ENCODE measurements around the gene HSPA14. TPM values are rescaled to one million over a fixed set of nuclear protein-coding genes. Genes with fewer than 3 reads are reported as not detected.

Gene HSPA14
- total and polyA plus RNA-seq, 4 donors: 5.3 to 9.0 (median 8.5) TPM

DNA sequence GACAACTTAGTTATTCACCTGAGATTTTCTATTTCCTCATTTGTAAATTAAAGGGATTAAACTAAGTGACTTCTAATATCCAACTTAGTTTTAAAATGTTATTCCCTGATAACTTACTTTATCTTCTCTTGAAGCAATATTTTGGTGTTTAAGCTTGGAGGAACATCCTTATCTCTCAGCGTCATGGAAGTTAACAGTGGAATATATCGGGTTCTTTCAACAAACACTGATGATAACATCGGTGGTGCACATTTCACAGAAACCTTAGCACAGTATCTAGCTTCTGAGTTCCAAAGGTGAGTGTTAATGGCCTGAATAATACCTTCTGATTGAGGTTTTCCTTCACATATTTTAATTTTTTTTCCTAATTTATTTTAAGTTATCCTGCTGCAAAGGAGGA lies 14.1 kb downstream of the HSPA14 start:
- no peaks in the 10 kb centered on the region for H3K9me3 ChIP-seq (ENCODE audit: control insufficient read depth in 4 of 4, low read length in 3 of 4)
- H3K9ac ChIP-seq (ENCODE audit: low read depth in 1 of 2, low read length in 2 of 2): no peak overlapping the region
- H3K27ac ChIP-seq (ENCODE audit: low read depth in 1 of 2, low read length in 2 of 2): no peak overlapping the region
- H3K4me1 ChIP-seq (ENCODE audit: control insufficient read depth in 4 of 4, insufficient read depth in 4 of 4, low read length in 3 of 4): no peaks in the 10 kb centered on the region
- TF ChIP-seq GABPA (IDR thresholded peaks at IDR 0.05 in 1 of 2, conservative IDR thresholded peaks at IDR 0.05 in 1 of 2) (no peak), EGR1 (IDR thresholded peaks at IDR 0.05; ENCODE audit: low read depth in 2 of 2) (no peak), RXRA (IDR thresholded peaks at IDR 0.05) (no peak), HNF4A (conservative IDR thresholded peaks at IDR 0.05) (no peak), JUND (IDR thresholded peaks at IDR 0.05) (no peak), YY1 (IDR thresholded peaks at IDR 0.05) (no peak), FOXA1 (IDR thresholded peaks at IDR 0.05) (no peak)
- TF ChIP-seq, protein P1, sequence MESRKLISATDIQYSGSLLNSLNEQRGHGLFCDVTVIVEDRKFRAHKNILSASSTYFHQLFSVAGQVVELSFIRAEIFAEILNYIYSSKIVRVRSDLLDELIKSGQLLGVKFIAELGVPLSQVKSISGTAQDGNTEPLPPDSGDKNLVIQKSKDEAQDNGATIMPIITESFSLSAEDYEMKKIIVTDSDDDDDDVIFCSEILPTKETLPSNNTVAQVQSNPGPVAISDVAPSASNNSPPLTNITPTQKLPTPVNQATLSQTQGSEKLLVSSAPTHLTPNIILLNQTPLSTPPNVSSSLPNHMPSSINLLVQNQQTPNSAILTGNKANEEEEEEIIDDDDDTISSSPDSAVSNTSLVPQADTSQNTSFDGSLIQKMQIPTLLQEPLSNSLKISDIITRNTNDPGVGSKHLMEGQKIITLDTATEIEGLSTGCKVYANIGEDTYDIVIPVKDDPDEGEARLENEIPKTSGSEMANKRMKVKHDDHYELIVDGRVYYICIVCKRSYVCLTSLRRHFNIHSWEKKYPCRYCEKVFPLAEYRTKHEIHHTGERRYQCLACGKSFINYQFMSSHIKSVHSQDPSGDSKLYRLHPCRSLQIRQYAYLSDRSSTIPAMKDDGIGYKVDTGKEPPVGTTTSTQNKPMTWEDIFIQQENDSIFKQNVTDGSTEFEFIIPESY (IDR thresholded peaks at IDR 0.05): no peak
- DNase-seq (ENCODE audit: low spot score): no peak
- no peaks in the 10 kb centered on the region for H3K27me3 ChIP-seq (ENCODE audit: control insufficient read depth in 4 of 4, insufficient read depth in 4 of 4, low read length in 3 of 4)
- WGBS: 76% methylated on average over 3 of the region's 3 CpGs
- H3K4me3 ChIP-seq (ENCODE audit: low read depth in 1 of 3, low read length in 3 of 3): no peak overlapping the region
- H3K36me3 ChIP-seq (ENCODE audit: control insufficient read depth in 4 of 4, insufficient read depth in 3 of 4, low read depth in 1 of 4, low read length in 3 of 4): peaks cover 3 to 23% (median 12%) of the 10 kb centered on the region in 4 donors

DNA sequence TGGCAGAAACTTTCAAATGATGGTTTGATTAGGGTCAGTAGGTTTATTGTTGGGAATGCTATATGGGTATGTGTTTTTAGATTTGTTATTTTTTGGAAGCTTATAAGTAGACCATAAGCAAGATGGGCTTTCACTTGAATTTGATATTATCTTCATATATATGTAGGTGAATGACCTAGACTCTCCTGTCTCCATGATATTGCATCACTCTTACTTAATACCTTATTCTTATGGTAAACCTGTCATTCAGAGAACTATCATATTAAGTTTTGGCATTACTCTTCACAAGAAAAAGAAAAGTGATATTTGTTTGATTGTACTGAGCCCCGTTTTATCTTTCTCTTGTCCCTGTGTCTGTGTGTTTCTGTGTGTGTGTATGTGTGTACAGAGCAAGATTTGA lies 17.3 kb downstream of the HSPA14 start:
- Histone ChIP-seq H3K9me3 (ENCODE audit: control insufficient read depth in 4 of 4, low read length in 3 of 4) (no peaks in the 10 kb centered on the region), H3K9ac (ENCODE audit: low read depth in 1 of 2, low read length in 2 of 2) (no peak overlapping the region), H3K36me3 (ENCODE audit: control insufficient read depth in 4 of 4, insufficient read depth in 3 of 4, low read depth in 1 of 4, low read length in 3 of 4) (peaks cover 0 to 25% (median 11%) of the 10 kb centered on the region in 4 donors), H3K27ac (ENCODE audit: low read depth in 1 of 2, low read length in 2 of 2) (no peak overlapping the region), H3K4me1 (ENCODE audit: control insufficient read depth in 4 of 4, insufficient read depth in 4 of 4, low read length in 3 of 4) (no peaks in the 10 kb centered on the region), H3K27me3 (ENCODE audit: control insufficient read depth in 4 of 4, insufficient read depth in 4 of 4, low read length in 3 of 4) (no peaks in the 10 kb centered on the region), H3K4me3 (ENCODE audit: low read depth in 1 of 3, low read length in 3 of 3) (no peak overlapping the region)
- DNase-seq (ENCODE audit: low spot score): no peak
- 96% methylated on average over 1 of the region's 1 CpG for WGBS
- TF ChIP-seq, protein P1 (IDR thresholded peaks at IDR 0.05): no peak
- TF ChIP-seq SP1 (IDR thresholded peaks at IDR 0.05) (no peak), GABPA (IDR thresholded peaks at IDR 0.05 in 1 of 2, conservative IDR thresholded peaks at IDR 0.05 in 1 of 2) (no peak), HNF4G (IDR thresholded peaks at IDR 0.05) (no peak), NR2F2 (IDR thresholded peaks at IDR 0.05) (no peak), EGR1 (IDR thresholded peaks at IDR 0.05; ENCODE audit: low read depth in 2 of 2) (no peak), RAD21 (IDR thresholded peaks at IDR 0.05) (no peak)
- TF ChIP-seq, protein P2, sequence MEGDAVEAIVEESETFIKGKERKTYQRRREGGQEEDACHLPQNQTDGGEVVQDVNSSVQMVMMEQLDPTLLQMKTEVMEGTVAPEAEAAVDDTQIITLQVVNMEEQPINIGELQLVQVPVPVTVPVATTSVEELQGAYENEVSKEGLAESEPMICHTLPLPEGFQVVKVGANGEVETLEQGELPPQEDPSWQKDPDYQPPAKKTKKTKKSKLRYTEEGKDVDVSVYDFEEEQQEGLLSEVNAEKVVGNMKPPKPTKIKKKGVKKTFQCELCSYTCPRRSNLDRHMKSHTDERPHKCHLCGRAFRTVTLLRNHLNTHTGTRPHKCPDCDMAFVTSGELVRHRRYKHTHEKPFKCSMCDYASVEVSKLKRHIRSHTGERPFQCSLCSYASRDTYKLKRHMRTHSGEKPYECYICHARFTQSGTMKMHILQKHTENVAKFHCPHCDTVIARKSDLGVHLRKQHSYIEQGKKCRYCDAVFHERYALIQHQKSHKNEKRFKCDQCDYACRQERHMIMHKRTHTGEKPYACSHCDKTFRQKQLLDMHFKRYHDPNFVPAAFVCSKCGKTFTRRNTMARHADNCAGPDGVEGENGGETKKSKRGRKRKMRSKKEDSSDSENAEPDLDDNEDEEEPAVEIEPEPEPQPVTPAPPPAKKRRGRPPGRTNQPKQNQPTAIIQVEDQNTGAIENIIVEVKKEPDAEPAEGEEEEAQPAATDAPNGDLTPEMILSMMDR (IDR thresholded peaks at IDR 0.05; ENCODE audit: low read depth, low read length, missing input control): no peak
